ENCODE measurements around the gene FAAP100.

- TF ChIP-seq CTCF (IDR thresholded peaks at IDR 0.05) = no peak
- TF ChIP-seq POLR2A (IDR thresholded peaks at IDR 0.05) = no peak
Measured at GRCh38 chr17:81542431-81543338, 9.5 kb downstream of the FAAP100 start.
